Amygdala (tissue), 56 donors: ENCODE data around the gene CMTM4.
A peak's percentile ranks its signal among the peaks of the same experiment; 100 is the strongest.
"Not testable (repeated sequence)": the region's sequence is repeated elsewhere in the genome, so short reads cannot be mapped to it uniquely, and the experiment has no call there.

ENCODE experiments used
- DNase-seq, 56 donors: peaks; one replicate each; lab custom pipeline; 2025; lab: John Stamatoyannopoulos, UW

The CMTM4 gene

GRCh38 chr16:66619534-66620428 lies 76.8 kb downstream of the CMTM4 start:
- DNase-seq, result no peak

- no peak for DNase-seq
Observed at GRCh38 chr16:66618588-66619375, 77.8 kb downstream of the CMTM4 start.

GRCh38 chr16:66617728-66618127 lies 78.8 kb downstream of the CMTM4 start:
- DNase-seq, result no peak

GRCh38 chr16:66617010-66617434 lies 79.5 kb downstream of the CMTM4 start:
- no peak for DNase-seq

- DNase-seq, result no peak
Observed at GRCh38 chr16:66616592-66616991, 80.0 kb downstream of the CMTM4 start.

- DNase-seq, result no peak
Observed at GRCh38 chr16:66616169-66616568, 80.4 kb downstream of the CMTM4 start.

- DNase-seq, result no peak
Observed at GRCh38 chr16:66614161-66614802, 82.3 kb downstream of the CMTM4 start.

GRCh38 chr16:66612422-66612821 lies 84.1 kb downstream of the CMTM4 start:
- DNase-seq, result peak in 26 of 56 donors; percentile 13 to 69 (median 43)

- DNase-seq, result not testable (repeated sequence)
Observed at GRCh38 chr16:66611911-66612310, 84.6 kb downstream of the CMTM4 start.

GRCh38 chr16:66610111-66610820 lies 86.3 kb downstream of the CMTM4 start:
- peak in 2 of 56 donors; percentile 5 to 25 for DNase-seq

GRCh38 chr16:66609139-66609510 lies 87.4 kb downstream of the CMTM4 start:
- DNase-seq, result no peak

- DNase-seq, result peak in 45 of 56 donors; percentile 19 to 85 (median 51)
Observed at GRCh38 chr16:66608241-66609138, 88.1 kb downstream of the CMTM4 start.

- DNase-seq, result no peak
Observed at GRCh38 chr16:66605979-66606751, 90.4 kb downstream of the CMTM4 start.

GRCh38 chr16:66605177-66605978 lies 91.2 kb downstream of the CMTM4 start:
- peak in 4 of 56 donors; percentile 49 to 74 (median 52) for DNase-seq

- DNase-seq, result peak in 14 of 56 donors; percentile 16 to 61 (median 44)
Observed at GRCh38 chr16:66604376-66605176, 92.0 kb downstream of the CMTM4 start, which contains the start of gene CMTM3. Gene CMTM3, plus strand, starts transcription at chr16:66604704. Its CDS starts 102 bp downstream, at chr16:66604806.

GRCh38 chr16:66603537-66604375 lies 92.8 kb downstream of the CMTM4 start:
- peak in 13 of 56 donors; percentile 22 to 60 (median 31) for DNase-seq
